ENCODE results near the gene ADAMTSL5. TPM values are rescaled to one million over a fixed set of nuclear protein-coding genes. Genes with fewer than 3 reads are reported as not detected.

The ADAMTSL5 gene
- total and polyA plus RNA-seq, 2 of the 13 experiments (the other 11 are each of a cell fraction or from before 2014, with no cell fraction given), result 0.60 to 2.7 TPM

DNA sequence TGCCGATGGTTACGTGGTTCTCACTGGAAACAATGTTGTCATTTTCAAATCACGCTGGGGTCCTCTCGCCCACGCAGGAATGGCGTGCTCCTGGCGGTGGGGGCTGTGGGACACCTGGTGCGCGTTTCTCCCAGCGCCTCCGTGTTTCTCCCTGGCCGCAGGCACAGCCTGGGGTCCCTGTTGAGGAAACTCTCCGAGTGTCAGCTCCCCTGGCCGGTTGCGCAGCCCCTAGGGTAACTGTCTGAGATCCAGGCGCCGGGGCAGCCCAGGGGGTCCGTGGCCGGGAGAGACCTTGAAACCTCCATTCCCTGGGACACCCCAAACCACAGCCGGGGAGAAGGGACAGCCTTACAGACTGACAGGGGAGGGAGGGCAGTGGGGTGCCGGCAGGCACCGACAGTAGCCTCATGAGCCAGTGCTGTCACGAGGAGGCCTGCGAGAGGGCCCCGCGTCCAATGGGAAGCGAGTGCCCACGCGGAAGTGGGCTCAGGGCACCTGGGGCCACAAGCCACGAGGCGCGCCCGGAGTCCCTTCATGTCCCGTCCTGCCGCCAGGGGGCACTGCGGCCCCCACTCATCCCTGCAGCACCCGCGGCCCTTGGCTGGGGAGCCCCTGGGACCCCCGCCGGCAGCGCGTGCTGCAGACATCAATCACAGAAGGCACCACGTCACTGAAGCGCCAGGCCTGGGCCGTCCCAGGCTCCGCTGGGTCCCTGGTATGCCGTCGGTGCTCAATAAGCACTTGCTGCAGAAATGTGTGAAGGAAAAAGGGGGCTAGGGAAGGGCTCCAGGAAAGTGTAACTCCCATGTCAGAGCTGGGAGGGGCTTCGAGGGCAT lies 9.5 kb downstream of the ADAMTSL5 start (continued):
- TF ChIP-seq, protein P1, sequence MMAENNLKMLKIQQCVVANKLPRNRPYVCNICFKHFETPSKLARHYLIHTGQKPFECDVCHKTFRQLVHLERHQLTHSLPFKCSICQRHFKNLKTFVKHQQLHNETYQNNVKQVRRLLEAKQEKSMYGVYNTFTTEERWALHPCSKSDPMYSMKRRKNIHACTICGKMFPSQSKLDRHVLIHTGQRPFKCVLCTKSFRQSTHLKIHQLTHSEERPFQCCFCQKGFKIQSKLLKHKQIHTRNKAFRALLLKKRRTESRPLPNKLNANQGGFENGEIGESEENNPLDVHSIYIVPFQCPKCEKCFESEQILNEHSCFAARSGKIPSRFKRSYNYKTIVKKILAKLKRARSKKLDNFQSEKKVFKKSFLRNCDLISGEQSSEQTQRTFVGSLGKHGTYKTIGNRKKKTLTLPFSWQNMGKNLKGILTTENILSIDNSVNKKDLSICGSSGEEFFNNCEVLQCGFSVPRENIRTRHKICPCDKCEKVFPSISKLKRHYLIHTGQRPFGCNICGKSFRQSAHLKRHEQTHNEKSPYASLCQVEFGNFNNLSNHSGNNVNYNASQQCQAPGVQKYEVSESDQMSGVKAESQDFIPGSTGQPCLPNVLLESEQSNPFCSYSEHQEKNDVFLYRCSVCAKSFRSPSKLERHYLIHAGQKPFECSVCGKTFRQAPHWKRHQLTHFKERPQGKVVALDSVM (CRISPR knock-in tag; IDR thresholded peaks at IDR 0.05), result no peak
- no peak for TF ChIP-seq RBM22 (optimal IDR thresholded peaks at IDR 0.05; ENCODE audit: low read length)
- no peak for TF ChIP-seq ZBTB8A (CRISPR knock-in tag; IDR thresholded peaks at IDR 0.05; ENCODE audit: borderline replicate concordance, low read depth)
- TF ChIP-seq, protein P2, sequence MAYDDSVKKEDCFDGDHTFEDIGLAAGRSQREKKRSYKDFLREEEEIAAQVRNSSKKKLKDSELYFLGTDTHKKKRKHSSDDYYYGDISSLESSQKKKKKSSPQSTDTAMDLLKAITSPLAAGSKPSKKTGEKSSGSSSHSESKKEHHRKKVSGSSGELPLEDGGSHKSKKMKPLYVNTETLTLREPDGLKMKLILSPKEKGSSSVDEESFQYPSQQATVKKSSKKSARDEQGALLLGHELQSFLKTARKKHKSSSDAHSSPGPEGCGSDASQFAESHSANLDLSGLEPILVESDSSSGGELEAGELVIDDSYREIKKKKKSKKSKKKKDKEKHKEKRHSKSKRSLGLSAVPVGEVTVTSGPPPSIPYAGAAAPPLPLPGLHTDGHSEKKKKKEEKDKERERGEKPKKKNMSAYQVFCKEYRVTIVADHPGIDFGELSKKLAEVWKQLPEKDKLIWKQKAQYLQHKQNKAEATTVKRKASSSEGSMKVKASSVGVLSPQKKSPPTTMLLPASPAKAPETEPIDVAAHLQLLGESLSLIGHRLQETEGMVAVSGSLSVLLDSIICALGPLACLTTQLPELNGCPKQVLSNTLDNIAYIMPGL (CRISPR knock-in tag; IDR thresholded peaks at IDR 0.05; ENCODE audit: borderline replicate concordance in 1 of 2, low read depth in 1 of 2), result peak; percentile 57 to 65; a peak in 1 of 4 replicates
- TF ChIP-seq, protein P3, sequence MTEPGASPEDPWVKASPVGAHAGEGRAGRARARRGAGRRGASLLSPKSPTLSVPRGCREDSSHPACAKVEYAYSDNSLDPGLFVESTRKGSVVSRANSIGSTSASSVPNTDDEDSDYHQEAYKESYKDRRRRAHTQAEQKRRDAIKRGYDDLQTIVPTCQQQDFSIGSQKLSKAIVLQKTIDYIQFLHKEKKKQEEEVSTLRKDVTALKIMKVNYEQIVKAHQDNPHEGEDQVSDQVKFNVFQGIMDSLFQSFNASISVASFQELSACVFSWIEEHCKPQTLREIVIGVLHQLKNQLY (CRISPR knock-in tag; IDR thresholded peaks at IDR 0.05), result no peak
- TF ChIP-seq, protein P4, sequence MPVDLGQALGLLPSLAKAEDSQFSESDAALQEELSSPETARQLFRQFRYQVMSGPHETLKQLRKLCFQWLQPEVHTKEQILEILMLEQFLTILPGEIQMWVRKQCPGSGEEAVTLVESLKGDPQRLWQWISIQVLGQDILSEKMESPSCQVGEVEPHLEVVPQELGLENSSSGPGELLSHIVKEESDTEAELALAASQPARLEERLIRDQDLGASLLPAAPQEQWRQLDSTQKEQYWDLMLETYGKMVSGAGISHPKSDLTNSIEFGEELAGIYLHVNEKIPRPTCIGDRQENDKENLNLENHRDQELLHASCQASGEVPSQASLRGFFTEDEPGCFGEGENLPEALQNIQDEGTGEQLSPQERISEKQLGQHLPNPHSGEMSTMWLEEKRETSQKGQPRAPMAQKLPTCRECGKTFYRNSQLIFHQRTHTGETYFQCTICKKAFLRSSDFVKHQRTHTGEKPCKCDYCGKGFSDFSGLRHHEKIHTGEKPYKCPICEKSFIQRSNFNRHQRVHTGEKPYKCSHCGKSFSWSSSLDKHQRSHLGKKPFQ (CRISPR knock-in tag; IDR thresholded peaks at IDR 0.05; ENCODE audit: insufficient replicate concordance), result no peak
- TF ChIP-seq, protein P5, sequence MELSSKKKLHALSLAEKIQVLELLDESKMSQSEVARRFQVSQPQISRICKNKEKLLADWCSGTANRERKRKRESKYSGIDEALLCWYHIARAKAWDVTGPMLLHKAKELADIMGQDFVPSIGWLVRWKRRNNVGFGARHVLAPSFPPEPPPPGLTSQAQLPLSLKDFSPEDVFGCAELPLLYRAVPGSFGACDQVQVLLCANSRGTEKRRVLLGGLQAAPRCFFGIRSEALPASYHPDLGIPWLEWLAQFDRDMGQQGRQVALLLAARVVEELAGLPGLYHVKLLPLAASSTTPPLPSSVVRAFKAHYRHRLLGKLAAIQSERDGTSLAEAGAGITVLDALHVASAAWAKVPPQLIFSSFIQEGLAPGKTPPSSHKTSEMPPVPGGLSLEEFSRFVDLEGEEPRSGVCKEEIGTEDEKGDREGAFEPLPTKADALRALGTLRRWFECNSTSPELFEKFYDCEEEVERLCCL (CRISPR knock-in tag; IDR thresholded peaks at IDR 0.05; ENCODE audit: borderline replicate concordance), result no peak
- no peak for TF ChIP-seq ZKSCAN1 (IDR thresholded peaks at IDR 0.05; ENCODE audit: low read length)
- TF ChIP-seq POLR2AphosphoS2 (IDR thresholded peaks at IDR 0.05; ENCODE audit: low read depth, low read length), result no peak
- no peak for TF ChIP-seq PLRG1 (conservative IDR thresholded peaks at IDR 0.05)
- TF ChIP-seq ARHGAP35 (CRISPR knock-in tag; IDR thresholded peaks at IDR 0.05; ENCODE audit: borderline replicate concordance), result 0 out of 2 replicates have a peak, but pooled peaks have one; percentile 20
- TF ChIP-seq, protein P6, sequence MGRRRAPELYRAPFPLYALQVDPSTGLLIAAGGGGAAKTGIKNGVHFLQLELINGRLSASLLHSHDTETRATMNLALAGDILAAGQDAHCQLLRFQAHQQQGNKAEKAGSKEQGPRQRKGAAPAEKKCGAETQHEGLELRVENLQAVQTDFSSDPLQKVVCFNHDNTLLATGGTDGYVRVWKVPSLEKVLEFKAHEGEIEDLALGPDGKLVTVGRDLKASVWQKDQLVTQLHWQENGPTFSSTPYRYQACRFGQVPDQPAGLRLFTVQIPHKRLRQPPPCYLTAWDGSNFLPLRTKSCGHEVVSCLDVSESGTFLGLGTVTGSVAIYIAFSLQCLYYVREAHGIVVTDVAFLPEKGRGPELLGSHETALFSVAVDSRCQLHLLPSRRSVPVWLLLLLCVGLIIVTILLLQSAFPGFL (CRISPR knock-in tag; IDR thresholded peaks at IDR 0.05), result no peak
- TF ChIP-seq ZNF629 (CRISPR knock-in tag; conservative IDR thresholded peaks at IDR 0.05), result no peak
- TF ChIP-seq, protein P7, sequence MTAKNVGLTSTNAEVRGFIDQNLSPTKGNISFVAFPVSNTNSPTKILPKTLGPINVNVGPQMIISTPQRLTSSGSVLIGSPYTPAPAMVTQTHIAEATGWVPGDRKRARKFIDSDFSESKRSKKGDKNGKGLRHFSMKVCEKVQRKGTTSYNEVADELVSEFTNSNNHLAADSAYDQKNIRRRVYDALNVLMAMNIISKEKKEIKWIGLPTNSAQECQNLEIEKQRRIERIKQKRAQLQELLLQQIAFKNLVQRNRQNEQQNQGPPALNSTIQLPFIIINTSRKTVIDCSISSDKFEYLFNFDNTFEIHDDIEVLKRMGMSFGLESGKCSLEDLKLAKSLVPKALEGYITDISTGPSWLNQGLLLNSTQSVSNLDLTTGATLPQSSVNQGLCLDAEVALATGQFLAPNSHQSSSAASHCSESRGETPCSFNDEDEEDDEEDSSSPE (CRISPR knock-in tag; IDR thresholded peaks at IDR 0.05), result 0 out of 2 replicates have a peak, but pooled peaks have one; percentile 26

All from HepG2 (cell line).